ENCODE results near the gene FGF1. TPM values are rescaled to one million over a fixed set of nuclear protein-coding genes. Genes with fewer than 3 reads are reported as not detected.

The FGF1 gene
- total RNA-seq, 1 experiment from 2014 or later, result 3.2 TPM

DNA sequence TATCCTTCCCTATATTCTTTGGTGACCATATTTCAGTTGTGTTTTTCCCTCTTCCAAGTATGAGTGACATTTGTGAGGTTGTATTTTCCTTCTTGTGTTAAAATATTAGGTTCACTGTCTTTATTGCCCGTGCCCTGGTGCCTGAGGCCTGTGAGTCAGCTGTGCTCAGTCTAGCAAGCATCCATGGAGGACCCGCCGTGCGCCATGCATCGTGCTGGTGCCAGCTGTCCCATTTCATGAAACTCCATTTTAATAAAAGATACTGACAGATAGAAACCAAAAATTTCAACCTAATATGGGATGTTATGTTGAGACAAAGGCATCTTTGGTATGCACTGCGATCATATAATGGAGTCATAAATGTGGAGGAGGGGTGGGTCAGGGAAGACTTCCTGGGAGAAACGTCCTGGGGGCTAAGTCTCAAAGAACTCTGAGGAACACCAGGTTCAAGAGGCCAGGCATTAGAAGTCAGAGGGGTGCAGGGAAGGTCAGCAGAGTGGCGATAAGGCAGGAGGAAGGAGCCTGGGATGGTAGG, 34.0 kb upstream of the FGF1 start:
- H2AFZ ChIP-seq (ENCODE audit: low read length), result no peak overlapping the region

More for the DNA sequence above, 34.0 kb upstream of the FGF1 start:
- Histone ChIP-seq H2BK20ac (ENCODE audit: low read depth, low read length, poor library complexity, severe bottlenecking) (no peak overlapping the region), H3K4ac (ENCODE audit: low read depth, low read length) (no peak overlapping the region), H4K8ac (replicated peaks; ENCODE audit: insufficient read length, low read depth, low read length) (no peak overlapping the region), H3T11ph (ENCODE audit: low read length) (no peak overlapping the region), H4K20me1 (ENCODE audit: control insufficient read depth, insufficient read depth, insufficient read length) (no peaks in the 10 kb centered on the region), H3K23me2 (ENCODE audit: insufficient read length, low read depth, low read length, poor library complexity, severe bottlenecking) (no peaks in the 10 kb centered on the region), H3K9ac (ENCODE audit: extremely low read depth, insufficient read length, low read length) (no peak overlapping the region), H2BK120ac (ENCODE audit: low read depth, low read length, poor library complexity, severe bottlenecking) (no peak overlapping the region), H2BK5ac (ENCODE audit: insufficient read length, low read length) (no peak overlapping the region), H3K79me1 (ENCODE audit: insufficient read depth, low read depth, low read length, poor library complexity, severe bottlenecking) (no peaks in the 10 kb centered on the region), H4K91ac (ENCODE audit: insufficient read length, low read depth, low read length) (no peak overlapping the region), H3K27ac (ENCODE audit: insufficient read length, low read depth, low read length) (no peak overlapping the region), H3K27me3 (ENCODE audit: insufficient read depth, low read length) (no peaks in the 10 kb centered on the region), H3K18ac (ENCODE audit: insufficient read length, low read depth, low read length) (no peak overlapping the region), H3K9me3 (ENCODE audit: control insufficient read depth, low read depth, low read length) (no peaks in the 10 kb centered on the region), H3K14ac (ENCODE audit: insufficient read depth, low read length) (no peak overlapping the region), H3K56ac (ENCODE audit: insufficient read length, low read depth, low read length) (no peak overlapping the region), H2AK5ac (ENCODE audit: insufficient read length, low read length) (no peak overlapping the region), H2BK12ac (ENCODE audit: insufficient read length, low read depth, low read length) (no peak overlapping the region), H4K5ac (ENCODE audit: insufficient read length, low read depth, low read length) (no peak overlapping the region), H3K23ac (ENCODE audit: insufficient read length, low read depth, low read length) (no peak overlapping the region), H2BK15ac (ENCODE audit: low read depth, low read length) (no peak overlapping the region), H3K4me2 (ENCODE audit: insufficient read depth, insufficient read length, low read length) (no peak overlapping the region), H3K79me2 (ENCODE audit: insufficient read depth, low read length) (no peaks in the 10 kb centered on the region), H3K4me1 (ENCODE audit: insufficient read depth, low read length) (peaks cover 7% of the 10 kb centered on the region; the same call in 1 of the 2 replicates)
- H3K9me3 Mint-ChIP-seq, result no peaks in the 10 kb centered on the region
- DNase-seq, result no peak
- TF ChIP-seq, protein P1, sequence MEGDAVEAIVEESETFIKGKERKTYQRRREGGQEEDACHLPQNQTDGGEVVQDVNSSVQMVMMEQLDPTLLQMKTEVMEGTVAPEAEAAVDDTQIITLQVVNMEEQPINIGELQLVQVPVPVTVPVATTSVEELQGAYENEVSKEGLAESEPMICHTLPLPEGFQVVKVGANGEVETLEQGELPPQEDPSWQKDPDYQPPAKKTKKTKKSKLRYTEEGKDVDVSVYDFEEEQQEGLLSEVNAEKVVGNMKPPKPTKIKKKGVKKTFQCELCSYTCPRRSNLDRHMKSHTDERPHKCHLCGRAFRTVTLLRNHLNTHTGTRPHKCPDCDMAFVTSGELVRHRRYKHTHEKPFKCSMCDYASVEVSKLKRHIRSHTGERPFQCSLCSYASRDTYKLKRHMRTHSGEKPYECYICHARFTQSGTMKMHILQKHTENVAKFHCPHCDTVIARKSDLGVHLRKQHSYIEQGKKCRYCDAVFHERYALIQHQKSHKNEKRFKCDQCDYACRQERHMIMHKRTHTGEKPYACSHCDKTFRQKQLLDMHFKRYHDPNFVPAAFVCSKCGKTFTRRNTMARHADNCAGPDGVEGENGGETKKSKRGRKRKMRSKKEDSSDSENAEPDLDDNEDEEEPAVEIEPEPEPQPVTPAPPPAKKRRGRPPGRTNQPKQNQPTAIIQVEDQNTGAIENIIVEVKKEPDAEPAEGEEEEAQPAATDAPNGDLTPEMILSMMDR (conservative IDR thresholded peaks at IDR 0.05), result no peak
- WGBS (ENCODE audit: extremely low coverage, insufficient read length, low lambda C conversion rate), result no CpG with 5 or more reads among the region's 8 CpGs
- H3K27me3 Mint-ChIP-seq (ENCODE audit: low read depth), result no peaks in the 10 kb centered on the region
- H3K36me3 Mint-ChIP-seq (ENCODE audit: insufficient read depth in 1 of 3, low read depth in 3 of 3), result peaks cover 0 to 49% (median 4%) of the 10 kb centered on the region in 3 experiments; a peak in 3 of 7 replicates
- H3K4me3 Mint-ChIP-seq, result no peak overlapping the region; a peak in 1 of 5 replicates
- H3K27ac Mint-ChIP-seq, result peak overlapping the region in 1 of 3 experiments; percentile 87; a peak in 3 of 7 replicates
- H3K4me1 Mint-ChIP-seq, result peaks cover 44 to 46% of the 10 kb centered on the region in 2 experiments
